HEK293 (cell line): ENCODE measurements around the gene KLLN.

ENCODE experiments used
- CTCF ChIA-PET: fragments of 350-600 bp; formaldehyde crosslinking; extraction: SDS; loops from one replicate; lab custom pipeline; 2021; ENCODE audit warnings: antibody characterized with exemption; lab: Yijun Ruan, JAX
- POLR2A ChIA-PET: fragments of 300-600 bp; formaldehyde crosslinking; extraction: SDS; loops from one replicate; lab custom pipeline; 2020; ENCODE audit warnings: antibody characterized with exemption, inconsistent platforms; lab: Yijun Ruan, JAX
- H3K27ac ChIP-seq: fragments of 200-500 bp; sonication (Bioruptor generic); 2 replicates; pipeline ENCODE4 v1.5.1; 2014; ENCODE audit warnings: low read depth, low read length, control low read depth, inconsistent platforms; ENCODE audit errors: extremely low read depth
- H3K36me3 ChIP-seq, 2 experiments: fragments of 200-500 bp in 1 of 2; sonication (Bioruptor generic) in 1 of 2; 1 replicate in 1 of 2; 2 replicates in 1 of 2; pipeline ENCODE4 v1.5.1; 2014 to 2017; ENCODE audit warnings: inconsistent platforms in 2 of 2, low read length in 2 of 2; ENCODE audit not compliant: control insufficient read depth in 2 of 2, insufficient read depth in 1 of 2
- H3K4me1 ChIP-seq: fragments of 200-500 bp; sonication (Bioruptor generic); 2 replicates; pipeline ENCODE4 v1.5.1; 2014; ENCODE audit warnings: mild to moderate bottlenecking, low read length, inconsistent platforms; ENCODE audit not compliant: control insufficient read depth, insufficient read depth
- H3K4me3 ChIP-seq: 2 replicates; pipeline ENCODE4 v1.5.1; 2011; ENCODE audit warnings: low read depth, mild to moderate bottlenecking, control low read depth, low read length, moderate library complexity
- H3K9me3 ChIP-seq: fragments of 200-500 bp; sonication (Bioruptor generic); 2 replicates; pipeline ENCODE4 v1.5.1; 2014; ENCODE audit warnings: low read depth, low read length, inconsistent platforms; ENCODE audit not compliant: control insufficient read depth, insufficient read depth
- MEIS1 ChIP-seq: sonication (generic); formaldehyde crosslinking; IDR thresholded peaks from 2 replicates; pipeline ENCODE4 v1.8.1; 2022; ENCODE audit warnings: missing genetic modification reagents, mild to moderate bottlenecking, borderline replicate concordance
- RBAK ChIP-seq: fragments of 450-650 bp; formaldehyde crosslinking; IDR thresholded peaks from 2 replicates; pipeline ENCODE4 v1.5.1; 2016; ENCODE audit warnings: missing biosample characterization, missing genetic modification characterization
- SP3 ChIP-seq: fragments of 450-650 bp; formaldehyde crosslinking; IDR thresholded peaks from 2 replicates; pipeline ENCODE4 v1.5.1; 2016; ENCODE audit warnings: missing biosample characterization, missing genetic modification characterization
- SP7 ChIP-seq: fragments of 450-650 bp; formaldehyde crosslinking; IDR thresholded peaks from 2 replicates; pipeline ENCODE4 v1.5.1; 2016; ENCODE audit warnings: missing biosample characterization, missing genetic modification characterization
- ZFP3 ChIP-seq: fragments of 450-650 bp; formaldehyde crosslinking; IDR thresholded peaks from 2 replicates; pipeline ENCODE4 v1.5.1; 2016; ENCODE audit warnings: low read depth, missing biosample characterization, missing genetic modification characterization
- ZFP37 ChIP-seq: fragments of 450-650 bp; formaldehyde crosslinking; IDR thresholded peaks from 2 replicates; pipeline ENCODE4 v1.5.1; 2016; ENCODE audit warnings: missing biosample characterization, missing genetic modification characterization
- ZNF155 ChIP-seq: fragments of 450-650 bp; formaldehyde crosslinking; IDR thresholded peaks from 2 replicates; pipeline ENCODE4 v1.5.1; 2016; ENCODE audit warnings: missing biosample characterization, missing genetic modification characterization
- ZNF157 ChIP-seq: fragments of 450-650 bp; formaldehyde crosslinking; IDR thresholded peaks from 2 replicates; pipeline ENCODE4 v1.5.1; 2016; ENCODE audit warnings: missing biosample characterization, missing genetic modification characterization
- ZNF214 ChIP-seq: fragments of 450-650 bp; formaldehyde crosslinking; IDR thresholded peaks from 2 replicates; pipeline ENCODE4 v1.5.1; 2017; ENCODE audit warnings: missing biosample characterization, mild to moderate bottlenecking, missing genetic modification characterization, borderline replicate concordance
- ZNF433 ChIP-seq: fragments of 450-650 bp; formaldehyde crosslinking; IDR thresholded peaks from 2 replicates; pipeline ENCODE4 v1.5.1; 2016; ENCODE audit warnings: missing biosample characterization, missing genetic modification characterization, low read depth
- ZNF473 ChIP-seq: fragments of 450-650 bp; formaldehyde crosslinking; IDR thresholded peaks from 2 replicates; pipeline ENCODE4 v1.5.1; 2017; ENCODE audit warnings: missing biosample characterization, missing genetic modification characterization
- ZNF548 ChIP-seq: fragments of 450-650 bp; formaldehyde crosslinking; IDR thresholded peaks from 2 replicates; pipeline ENCODE4 v1.5.1; 2016; ENCODE audit warnings: missing biosample characterization, missing genetic modification characterization
- ZNF571 ChIP-seq: fragments of 450-650 bp; formaldehyde crosslinking; IDR thresholded peaks from 2 replicates; pipeline ENCODE4 v1.5.0; 2017; ENCODE audit warnings: missing biosample characterization, missing genetic modification characterization
- ZNF621 ChIP-seq: fragments of 450-650 bp; formaldehyde crosslinking; IDR thresholded peaks from 2 replicates; pipeline ENCODE4 v1.5.1; 2017; ENCODE audit warnings: missing biosample characterization, missing genetic modification characterization
- ZNF623 ChIP-seq: fragments of 450-650 bp; formaldehyde crosslinking; IDR thresholded peaks from 2 replicates; pipeline ENCODE4 v1.5.1; 2016; ENCODE audit warnings: missing biosample characterization, missing genetic modification characterization
- ZNF626 ChIP-seq: fragments of 450-650 bp; sonication (Bioruptor Pico); formaldehyde crosslinking; IDR thresholded peaks from 2 replicates; pipeline ENCODE4 v1.5.1; 2018; ENCODE audit warnings: missing biosample characterization, missing genetic modification characterization, inconsistent platforms
- TF ChIP-seq, protein P1 (sequence below): fragments of 450-650 bp; formaldehyde crosslinking; IDR thresholded peaks from 2 replicates; pipeline ENCODE4 v1.5.1; 2016; ENCODE audit warnings: missing biosample characterization, missing genetic modification characterization, borderline replicate concordance
- TF ChIP-seq, protein P2 (sequence below): fragments of 450-650 bp; formaldehyde crosslinking; IDR thresholded peaks from 2 replicates; pipeline ENCODE4 v1.5.1; 2016; ENCODE audit warnings: missing biosample characterization, missing genetic modification characterization
- TF ChIP-seq, protein P3 (sequence below): fragments of 450-650 bp; formaldehyde crosslinking; IDR thresholded peaks from 2 replicates; pipeline ENCODE4 v1.5.1; 2016; ENCODE audit warnings: missing biosample characterization, missing genetic modification characterization

The KLLN gene

GRCh38 chr10:87826653-87827052 lies 36.7 kb downstream of the KLLN start:
- no peaks in the 10 kb centered on the region for H3K4me1 ChIP-seq
- ChIA-PET POLR2A (interaction anchor here (2.5 kb wide), 1 partner anchor 8 kb away, joined by 14 read pairs; the partner anchor contains the start of gene ATAD1), CTCF (no interaction called here)
- no peaks in the 10 kb centered on the region for H3K36me3 ChIP-seq
- no peak overlapping the region for H3K4me3 ChIP-seq
- TF ChIP-seq SP3 (tag by site-specific recombination) (no peak), ZNF155 (no peak), ZNF626 (tag by site-specific recombination) (no peak), RBAK (tag by site-specific recombination) (no peak), ZNF473 (no peak), ZNF548 (no peak), MEIS1 (CRISPR knock-in tag) (no peak), ZFP37 (tag by site-specific recombination) (no peak), ZNF157 (tag by site-specific recombination) (no peak), SP7 (tag by site-specific recombination) (no peak), ZNF433 (no peak), ZNF214 (tag by site-specific recombination) (no peak), ZFP3 (no peak), ZNF621 (tag by site-specific recombination) (no peak), ZNF571 (no peak), ZNF623 (no peak)
- TF ChIP-seq, protein P1, sequence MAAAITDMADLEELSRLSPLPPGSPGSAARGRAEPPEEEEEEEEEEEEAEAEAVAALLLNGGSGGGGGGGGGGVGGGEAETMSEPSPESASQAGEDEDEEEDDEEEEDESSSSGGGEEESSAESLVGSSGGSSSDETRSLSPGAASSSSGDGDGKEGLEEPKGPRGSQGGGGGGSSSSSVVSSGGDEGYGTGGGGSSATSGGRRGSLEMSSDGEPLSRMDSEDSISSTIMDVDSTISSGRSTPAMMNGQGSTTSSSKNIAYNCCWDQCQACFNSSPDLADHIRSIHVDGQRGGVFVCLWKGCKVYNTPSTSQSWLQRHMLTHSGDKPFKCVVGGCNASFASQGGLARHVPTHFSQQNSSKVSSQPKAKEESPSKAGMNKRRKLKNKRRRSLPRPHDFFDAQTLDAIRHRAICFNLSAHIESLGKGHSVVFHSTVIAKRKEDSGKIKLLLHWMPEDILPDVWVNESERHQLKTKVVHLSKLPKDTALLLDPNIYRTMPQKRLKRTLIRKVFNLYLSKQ (tag by site-specific recombination), result no peak
- TF ChIP-seq, protein P2, sequence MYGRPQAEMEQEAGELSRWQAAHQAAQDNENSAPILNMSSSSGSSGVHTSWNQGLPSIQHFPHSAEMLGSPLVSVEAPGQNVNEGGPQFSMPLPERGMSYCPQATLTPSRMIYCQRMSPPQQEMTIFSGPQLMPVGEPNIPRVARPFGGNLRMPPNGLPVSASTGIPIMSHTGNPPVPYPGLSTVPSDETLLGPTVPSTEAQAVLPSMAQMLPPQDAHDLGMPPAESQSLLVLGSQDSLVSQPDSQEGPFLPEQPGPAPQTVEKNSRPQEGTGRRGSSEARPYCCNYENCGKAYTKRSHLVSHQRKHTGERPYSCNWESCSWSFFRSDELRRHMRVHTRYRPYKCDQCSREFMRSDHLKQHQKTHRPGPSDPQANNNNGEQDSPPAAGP (tag by site-specific recombination), result no peak
- H3K27ac ChIP-seq, result no peak overlapping the region
- no peaks in the 10 kb centered on the region for H3K9me3 ChIP-seq

DNA sequence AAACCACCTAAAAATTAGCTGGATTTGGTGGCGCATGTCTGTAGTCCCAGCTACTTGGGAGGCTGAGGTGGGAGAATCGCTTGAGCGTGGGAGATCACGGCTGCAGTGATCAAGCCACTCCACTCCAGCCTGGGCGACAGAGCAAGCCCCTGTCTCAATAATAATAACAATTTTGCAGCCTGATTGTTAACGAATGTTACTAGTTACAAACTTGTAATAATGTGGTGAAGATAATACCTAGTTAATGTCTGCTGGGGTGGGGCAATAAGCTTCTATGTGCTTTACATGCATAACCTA lies 44.1 kb downstream of the KLLN start:
- no peaks in the 10 kb centered on the region for H3K9me3 ChIP-seq
- no peak overlapping the region; the same call in 1 of the 2 replicates for H3K27ac ChIP-seq
- H3K36me3 ChIP-seq, result peaks cover 2 to 3% of the 10 kb centered on the region in 2 experiments; a peak in 2 of 3 replicates
- H3K4me1 ChIP-seq, result peaks cover 13% of the 10 kb centered on the region; the same call in 1 of the 2 replicates
- TF ChIP-seq ZNF214 (tag by site-specific recombination), result no peak
- TF ChIP-seq, protein P3, sequence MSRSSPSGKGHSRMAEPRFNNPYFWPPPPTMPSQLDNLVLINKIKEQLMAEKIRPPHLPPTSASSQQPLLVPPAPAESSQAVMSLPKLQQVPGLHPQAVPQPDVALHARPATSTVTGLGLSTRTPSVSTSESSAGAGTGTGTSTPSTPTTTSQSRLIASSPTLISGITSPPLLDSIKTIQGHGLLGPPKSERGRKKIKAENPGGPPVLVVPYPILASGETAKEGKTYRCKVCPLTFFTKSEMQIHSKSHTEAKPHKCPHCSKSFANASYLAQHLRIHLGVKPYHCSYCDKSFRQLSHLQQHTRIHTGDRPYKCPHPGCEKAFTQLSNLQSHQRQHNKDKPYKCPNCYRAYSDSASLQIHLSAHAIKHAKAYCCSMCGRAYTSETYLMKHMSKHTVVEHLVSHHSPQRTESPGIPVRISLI (tag by site-specific recombination), result peak; percentile 75; the same call in 1 of the 2 replicates
- POLR2A ChIA-PET, result interaction anchor here (0.6 to 2.9 kb wide), 5 partner anchors 9 to 1240 kb away, joined by 5 to 30 read pairs (median 14); partner anchors contain the start of genes KLLN and PTEN
- H3K4me3 ChIP-seq, result no peak overlapping the region
- CTCF ChIA-PET, result interaction anchor here (0.6 to 1.2 kb wide), 5 partner anchors 11 to 992 kb away, joined by 3 to 6 read pairs (median 4); no protein-coding TSS in a partner anchor
